ENCODE measurements around the gene SRPK2. TPM values are rescaled to one million over a fixed set of nuclear protein-coding genes. Genes with fewer than 3 reads are reported as not detected.

The SRPK2 gene
- total RNA-seq, 1 donor from 2014 or later: 69.5 TPM

DNA sequence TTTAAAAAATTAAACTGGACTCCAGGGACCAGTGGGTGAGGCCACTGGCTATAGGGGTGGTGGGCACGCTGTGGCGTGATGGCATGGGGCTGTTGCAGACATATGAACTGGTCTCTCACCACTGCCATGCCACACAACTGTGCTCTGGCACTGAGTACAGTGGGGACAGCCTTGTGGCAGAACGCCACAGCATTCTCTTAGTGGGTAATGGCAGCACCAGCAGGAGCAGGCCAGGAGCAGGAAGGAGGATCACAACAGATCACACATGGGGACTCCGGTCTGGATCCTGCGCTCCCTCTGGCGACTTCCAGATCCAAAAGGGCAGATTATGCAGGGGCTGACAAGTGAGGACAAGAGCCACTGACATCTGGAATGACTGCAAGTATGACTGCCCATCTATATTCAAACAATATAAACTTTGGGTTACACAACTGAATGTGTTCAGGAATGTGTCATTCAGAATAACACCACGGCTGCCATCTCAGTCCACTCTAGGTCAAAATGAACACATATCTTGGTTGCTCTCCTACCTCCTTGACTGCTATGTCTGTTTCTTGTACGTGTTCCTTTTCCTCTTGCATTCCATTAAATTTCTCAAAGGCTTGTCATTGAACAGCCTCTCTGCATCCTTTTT is 198.7 kb downstream of the SRPK2 start:
- Mint-ChIP-seq H3K4me1 (ENCODE audit: unreplicated experiment) (peaks cover 21% of the 10 kb centered on the region), H3K27ac (ENCODE audit: unreplicated experiment) (no peak overlapping the region), H3K4me3 (ENCODE audit: unreplicated experiment) (no peak overlapping the region), H3K9me3 (ENCODE audit: unreplicated experiment) (no peaks in the 10 kb centered on the region), H3K36me3 (ENCODE audit: unreplicated experiment) (peaks cover 15% of the 10 kb centered on the region), H3K27me3 (ENCODE audit: unreplicated experiment) (no peaks in the 10 kb centered on the region)
- TF ChIP-seq, protein P1, sequence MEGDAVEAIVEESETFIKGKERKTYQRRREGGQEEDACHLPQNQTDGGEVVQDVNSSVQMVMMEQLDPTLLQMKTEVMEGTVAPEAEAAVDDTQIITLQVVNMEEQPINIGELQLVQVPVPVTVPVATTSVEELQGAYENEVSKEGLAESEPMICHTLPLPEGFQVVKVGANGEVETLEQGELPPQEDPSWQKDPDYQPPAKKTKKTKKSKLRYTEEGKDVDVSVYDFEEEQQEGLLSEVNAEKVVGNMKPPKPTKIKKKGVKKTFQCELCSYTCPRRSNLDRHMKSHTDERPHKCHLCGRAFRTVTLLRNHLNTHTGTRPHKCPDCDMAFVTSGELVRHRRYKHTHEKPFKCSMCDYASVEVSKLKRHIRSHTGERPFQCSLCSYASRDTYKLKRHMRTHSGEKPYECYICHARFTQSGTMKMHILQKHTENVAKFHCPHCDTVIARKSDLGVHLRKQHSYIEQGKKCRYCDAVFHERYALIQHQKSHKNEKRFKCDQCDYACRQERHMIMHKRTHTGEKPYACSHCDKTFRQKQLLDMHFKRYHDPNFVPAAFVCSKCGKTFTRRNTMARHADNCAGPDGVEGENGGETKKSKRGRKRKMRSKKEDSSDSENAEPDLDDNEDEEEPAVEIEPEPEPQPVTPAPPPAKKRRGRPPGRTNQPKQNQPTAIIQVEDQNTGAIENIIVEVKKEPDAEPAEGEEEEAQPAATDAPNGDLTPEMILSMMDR (IDR thresholded peaks at IDR 0.05): no peak
- no peak for DNase-seq (ENCODE audit: extremely low spot score, unreplicated experiment)

- Mint-ChIP-seq H3K4me1 (ENCODE audit: unreplicated experiment) (peaks cover 20% of the 10 kb centered on the region), H3K9me3 (ENCODE audit: unreplicated experiment) (no peaks in the 10 kb centered on the region), H3K27ac (ENCODE audit: unreplicated experiment) (no peak overlapping the region), H3K36me3 (ENCODE audit: unreplicated experiment) (peaks cover 12% of the 10 kb centered on the region), H3K27me3 (ENCODE audit: unreplicated experiment) (no peaks in the 10 kb centered on the region), H3K4me3 (ENCODE audit: unreplicated experiment) (no peak overlapping the region)
- no peak for DNase-seq (ENCODE audit: extremely low spot score, unreplicated experiment)
- TF ChIP-seq, protein P1 (IDR thresholded peaks at IDR 0.05): no peak
Measured at GRCh38 chr7:105188201-105188600, 200.5 kb downstream of the SRPK2 start.

DNA sequence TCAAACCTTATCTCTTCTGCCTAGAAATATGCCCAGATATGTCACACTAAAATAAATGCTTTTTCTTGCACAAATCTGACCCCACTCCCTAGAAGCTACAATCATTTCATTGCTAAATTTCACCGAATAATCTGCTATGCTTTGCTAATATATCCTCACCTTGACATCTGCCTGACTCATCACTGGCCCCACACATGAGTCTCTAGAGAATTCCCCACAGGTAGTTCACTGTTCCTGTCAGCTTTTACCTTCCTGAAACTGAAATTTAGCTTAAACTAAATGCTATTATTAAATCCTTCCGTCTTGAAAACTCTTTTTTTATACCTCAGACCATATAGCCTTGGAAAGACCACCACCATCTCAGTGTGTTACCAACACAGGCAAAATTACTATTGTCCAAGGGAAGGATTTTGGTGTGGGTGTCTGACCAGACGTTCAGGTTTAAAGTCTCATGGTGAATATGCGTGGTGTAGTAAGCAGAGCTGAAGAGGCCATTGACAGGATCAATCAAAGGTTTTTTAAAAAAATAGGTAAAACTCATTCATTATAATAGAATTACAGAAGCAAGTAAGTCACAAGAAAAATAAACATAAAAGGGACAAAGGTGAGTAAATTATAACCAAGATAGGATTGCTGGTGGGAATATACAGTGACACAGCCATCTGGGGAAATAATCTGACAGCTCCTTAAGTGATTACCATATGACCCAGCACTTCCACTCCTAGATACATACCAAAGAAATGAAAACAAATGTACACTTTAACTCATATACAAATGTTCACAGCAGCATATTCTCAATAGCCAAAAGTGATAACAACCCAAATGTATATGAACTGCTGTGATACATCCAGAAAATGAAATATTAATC is 201.2 kb downstream of the SRPK2 start:
- TF ChIP-seq, protein P1 (IDR thresholded peaks at IDR 0.05): no peak

GRCh38 chr7:105185290-105186010 is 203.3 kb downstream of the SRPK2 start:
- no peak for DNase-seq (ENCODE audit: extremely low spot score, unreplicated experiment)
- H3K4me3 Mint-ChIP-seq (ENCODE audit: unreplicated experiment): no peak overlapping the region
- H3K4me1 Mint-ChIP-seq (ENCODE audit: unreplicated experiment): peaks cover 22% of the 10 kb centered on the region
- TF ChIP-seq, protein P1 (IDR thresholded peaks at IDR 0.05): no peak
- H3K9me3 Mint-ChIP-seq (ENCODE audit: unreplicated experiment): no peaks in the 10 kb centered on the region
- H3K27ac Mint-ChIP-seq (ENCODE audit: unreplicated experiment): no peak overlapping the region
- H3K36me3 Mint-ChIP-seq (ENCODE audit: unreplicated experiment): peaks cover 6% of the 10 kb centered on the region
- no peaks in the 10 kb centered on the region for H3K27me3 Mint-ChIP-seq (ENCODE audit: unreplicated experiment)

More for the DNA sequence above, 201.2 kb downstream of the SRPK2 start:
- H3K4me3 Mint-ChIP-seq (ENCODE audit: unreplicated experiment): no peak overlapping the region
- peaks cover 19% of the 10 kb centered on the region for H3K4me1 Mint-ChIP-seq (ENCODE audit: unreplicated experiment)
- H3K27ac Mint-ChIP-seq (ENCODE audit: unreplicated experiment): no peak overlapping the region
- H3K9me3 Mint-ChIP-seq (ENCODE audit: unreplicated experiment): no peaks in the 10 kb centered on the region
- no peak for DNase-seq (ENCODE audit: extremely low spot score, unreplicated experiment)
- no peaks in the 10 kb centered on the region for H3K27me3 Mint-ChIP-seq (ENCODE audit: unreplicated experiment)
- H3K36me3 Mint-ChIP-seq (ENCODE audit: unreplicated experiment): peaks cover 8% of the 10 kb centered on the region
